ENCODE measurements around the gene RAC2. TPM values are rescaled to one million over a fixed set of nuclear protein-coding genes. Genes with fewer than 3 reads are reported as not detected.

Gene RAC2
- total and polyA plus RNA-seq, 2 of the 8 experiments (the other 6 are each of a cell fraction or from before 2014, with no cell fraction given) = 2.3 to 4.3 TPM

DNA sequence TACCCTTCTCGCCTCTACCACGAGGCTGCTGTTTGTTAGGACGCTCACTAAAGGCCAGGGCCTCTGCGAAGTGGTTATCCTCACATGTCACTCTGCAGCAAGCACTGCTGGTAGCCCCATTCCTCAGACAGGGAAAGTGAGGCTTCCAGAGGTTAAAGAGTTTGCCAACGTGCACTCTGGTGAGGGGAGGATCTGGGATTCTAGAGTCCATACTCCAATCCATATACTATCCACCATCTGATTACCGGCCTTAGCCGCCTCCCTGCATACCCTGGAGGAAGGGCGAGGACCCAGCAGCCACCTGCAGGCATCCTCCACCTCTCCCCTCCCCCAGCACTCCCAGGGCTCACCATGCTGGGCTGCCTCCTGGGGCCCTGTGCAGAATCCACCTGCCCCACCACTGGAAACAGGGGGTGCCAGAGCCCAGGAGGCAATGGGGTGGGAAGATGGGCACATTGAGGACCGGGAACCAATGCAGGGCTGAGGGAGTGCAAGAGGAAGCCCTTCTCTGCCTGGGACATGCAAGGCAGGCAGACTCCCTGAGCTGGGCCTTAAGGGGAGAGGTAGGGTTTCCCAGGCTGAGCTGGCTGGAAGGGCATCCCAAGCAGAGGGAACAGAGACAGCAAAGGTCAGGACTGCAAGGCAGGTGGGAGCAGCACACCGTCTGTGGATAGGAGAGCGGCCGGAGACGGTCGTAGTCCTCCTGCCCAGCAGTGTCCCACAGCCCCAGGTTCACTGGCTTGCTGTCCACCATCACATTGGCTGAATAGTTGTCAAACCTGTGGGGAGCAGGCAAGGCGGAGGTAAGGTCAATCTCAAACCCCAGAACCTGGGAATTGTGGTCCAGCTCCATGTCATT lies 11.7 kb downstream of the RAC2 start:
- Histone ChIP-seq H2AFZ (ENCODE audit: low read length) (no peak overlapping the region), H2AK5ac (ENCODE audit: low read depth, low read length) (no peak overlapping the region), H3K9me3 (ENCODE audit: insufficient read depth in 2 of 2, low read depth in 1 of 2, low read length in 1 of 2) (no peaks in the 10 kb centered on the region), H4K20me1 (replicated peaks in 1 of 2; ENCODE audit: control insufficient read depth in 1 of 2, insufficient read depth in 2 of 2, low read length in 2 of 2) (no peaks in the 10 kb centered on the region), H3K4me2 (ENCODE audit: insufficient read depth in 1 of 2, low read depth in 2 of 2, low read length in 2 of 2) (no peak overlapping the region), H3K23me2 (ENCODE audit: low read depth, low read length) (peaks cover under 1% of the 10 kb centered on the region; the same call in 1 of the 2 replicates), H4K91ac (replicated peaks; ENCODE audit: insufficient read length, low read length) (no peak overlapping the region), H3K18ac (ENCODE audit: extremely low read depth, low read length) (no peak overlapping the region), H3K23ac (ENCODE audit: insufficient read length) (no peak overlapping the region), H2BK120ac (replicated peaks; ENCODE audit: low read depth, low read length) (no peak overlapping the region), H3K4me1 (replicated peaks in 1 of 4; ENCODE audit: control insufficient read depth in 3 of 4, insufficient read depth in 4 of 4, low read length in 3 of 4) (peaks cover 0 to 3% (median under 1%) of the 10 kb centered on the region in 4 experiments; a peak in 1 of 7 replicates), H3K4ac (replicated peaks; ENCODE audit: insufficient read length, low read depth, low read length) (no peak overlapping the region), H3K36me3 (ENCODE audit: control insufficient read depth in 2 of 4, insufficient read depth in 4 of 4, low read length in 3 of 4) (no peaks in the 10 kb centered on the region), H3K14ac (ENCODE audit: insufficient read length) (no peak overlapping the region), H2BK12ac (ENCODE audit: low read depth, low read length) (no peak overlapping the region), H3K27ac (ENCODE audit: low read depth, low read length) (no peak overlapping the region), H3K9ac (replicated peaks in 1 of 4; ENCODE audit: extremely low read depth in 1 of 4, low read depth in 3 of 4, low read length in 3 of 4) (peak overlapping the region in 1 of 4 experiments; percentile 30; a peak in 1 of 7 replicates), H2BK20ac (ENCODE audit: low read length) (no peak overlapping the region), H4K8ac (ENCODE audit: extremely low read depth, insufficient read depth, low read length) (no peak overlapping the region), H3K79me2 (ENCODE audit: control insufficient read depth in 1 of 2, insufficient read depth in 2 of 2, low read length in 2 of 2) (no peaks in the 10 kb centered on the region), H4K5ac (ENCODE audit: insufficient read length, low read depth, low read length) (no peak overlapping the region), H3K56ac (replicated peaks; ENCODE audit: insufficient read length, low read depth, low read length) (no peak overlapping the region), H3K79me1 (ENCODE audit: low read depth, low read length) (no peaks in the 10 kb centered on the region), H3K4me3 (ENCODE audit: extremely low read depth in 1 of 4, insufficient read depth in 2 of 4, low read depth in 3 of 4, low read length in 4 of 4) (no peak overlapping the region), H3K27me3 (replicated peaks in 1 of 4; ENCODE audit: control insufficient read depth in 3 of 4, extremely low read depth in 1 of 4, insufficient read depth in 3 of 4, low read length in 3 of 4) (no peaks in the 10 kb centered on the region), H2BK15ac (ENCODE audit: low read length) (no peak overlapping the region), H2BK5ac (ENCODE audit: low read depth, low read length) (no peak overlapping the region)
- DNase-seq (ENCODE audit: low read depth in 1 of 2, low spot score in 2 of 2) (no peak), FAIRE-seq (no peak)
- WGBS, 2 experiments (ENCODE audit: extremely low coverage in 1 of 2, insufficient coverage in 1 of 2, insufficient read length in 1 of 2, insufficient replicate concordance in 2 of 2, low coverage in 1 of 2, low lambda C conversion rate in 2 of 2, missing lambda C conversion rate in 1 of 2) = 95% methylated on average over 15 of the region's 15 CpGs; no CpG with 5 or more reads in 1 of the 2 experiments
- POLR2A ChIA-PET (ENCODE audit: partially characterized antibody) = no interaction called here
- no peak for TF ChIP-seq KDM5A (IDR thresholded peaks at IDR 0.05; ENCODE audit: low read length)
- TF ChIP-seq, protein P1, sequence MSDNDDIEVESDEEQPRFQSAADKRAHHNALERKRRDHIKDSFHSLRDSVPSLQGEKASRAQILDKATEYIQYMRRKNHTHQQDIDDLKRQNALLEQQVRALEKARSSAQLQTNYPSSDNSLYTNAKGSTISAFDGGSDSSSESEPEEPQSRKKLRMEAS (IDR thresholded peaks at IDR 0.05) = no peak
- CTCF ChIA-PET (ENCODE audit: partially characterized antibody) = no interaction called here
